GM19193 (cell line): ENCODE results near the gene MXRA7.

Experiments used
- POLR2A ChIP-seq: IDR thresholded peaks from 4 replicates; pipeline ENCODE4 v1.6.1; 2011; ENCODE audit not compliant: insufficient read depth, insufficient read length; ENCODE audit errors: extremely low read depth

Gene MXRA7

GRCh38 chr17:76726231-76726775, 15.5 kb upstream of the MXRA7 start, which contains the start of gene JMJD6:
Gene JMJD6 (minus strand): TSS chr17:76726606. CDS start chr17:76726475, 131 bp downstream.
- peak; percentile 63 for TF ChIP-seq POLR2A

DNA sequence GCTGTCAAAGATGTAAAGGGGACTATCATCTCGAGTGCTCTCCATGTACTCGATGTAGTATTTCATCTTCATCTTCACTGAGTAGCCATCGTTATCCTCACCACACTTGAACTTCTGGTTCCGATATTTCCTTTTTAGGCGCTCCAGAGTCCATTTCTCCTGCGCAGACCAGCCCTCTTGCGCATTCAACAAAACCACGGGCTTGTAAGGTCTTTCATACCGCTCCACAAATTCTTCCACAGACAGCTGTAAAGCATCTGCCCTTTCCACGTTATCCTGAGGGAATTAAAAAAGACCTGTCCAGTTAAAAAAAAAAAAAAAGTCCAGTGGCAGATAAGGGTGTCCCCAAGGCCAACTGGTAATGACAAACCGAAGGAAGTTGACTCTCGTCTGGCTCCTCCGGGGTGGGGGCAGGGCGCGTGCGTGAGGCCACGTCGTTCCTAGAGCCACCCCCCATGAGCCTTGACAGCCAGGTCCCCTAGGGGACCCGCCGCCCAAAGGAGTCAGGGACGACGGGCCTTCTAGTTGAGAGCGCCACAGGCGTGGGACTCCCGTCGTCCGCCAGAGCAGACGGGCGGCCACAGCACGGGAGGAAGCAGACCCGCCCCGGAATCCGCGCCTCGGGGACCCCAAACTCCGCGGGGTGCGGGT, 14.9 kb upstream of the MXRA7 start:
- no peak for TF ChIP-seq POLR2A

GRCh38 chr17:76723812-76724211, 13.0 kb upstream of the MXRA7 start:
- no peak for TF ChIP-seq POLR2A

DNA sequence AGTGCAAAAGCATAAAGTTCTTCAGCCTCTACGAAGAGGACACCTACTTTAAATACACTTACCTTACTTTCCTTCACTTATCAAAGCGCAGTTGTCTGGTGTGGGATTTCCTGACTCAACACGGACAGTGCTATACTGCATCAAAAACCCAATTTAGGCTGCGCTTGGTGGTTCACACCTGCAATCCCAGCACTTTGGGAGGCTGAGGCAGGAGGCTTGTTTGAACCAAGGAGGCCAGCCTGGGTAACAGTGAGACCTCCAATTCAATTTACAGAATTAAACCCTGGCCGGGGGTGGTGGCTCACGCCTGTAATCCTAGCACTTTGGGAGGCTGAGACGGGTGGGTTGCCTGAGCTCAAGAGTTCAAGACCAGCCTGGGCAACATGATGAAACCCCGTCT, 11.5 kb upstream of the MXRA7 start:
- TF ChIP-seq POLR2A, result no peak

GRCh38 chr17:76721463-76721862, 10.7 kb upstream of the MXRA7 start:
- TF ChIP-seq POLR2A, result no peak

DNA sequence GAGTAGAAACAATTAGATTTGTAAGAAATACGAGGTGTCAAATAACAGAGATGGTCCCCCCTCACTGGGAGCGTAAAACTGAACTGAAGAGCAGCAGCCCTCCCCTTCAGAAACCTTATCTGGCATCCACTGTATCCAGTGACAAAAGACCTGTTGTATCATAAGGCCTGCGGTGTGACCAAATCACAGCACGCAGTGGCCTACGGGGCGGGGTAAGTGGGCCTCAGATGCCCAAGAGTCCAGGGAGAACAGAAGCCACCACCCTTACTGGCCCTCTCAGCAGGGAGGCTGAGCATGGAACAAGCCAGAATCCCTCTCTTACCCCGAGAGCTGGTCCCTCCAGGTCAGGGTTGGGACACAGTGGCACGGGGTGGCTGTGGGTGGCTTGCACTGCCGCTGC, 10.2 kb upstream of the MXRA7 start:
- no peak for TF ChIP-seq POLR2A

DNA sequence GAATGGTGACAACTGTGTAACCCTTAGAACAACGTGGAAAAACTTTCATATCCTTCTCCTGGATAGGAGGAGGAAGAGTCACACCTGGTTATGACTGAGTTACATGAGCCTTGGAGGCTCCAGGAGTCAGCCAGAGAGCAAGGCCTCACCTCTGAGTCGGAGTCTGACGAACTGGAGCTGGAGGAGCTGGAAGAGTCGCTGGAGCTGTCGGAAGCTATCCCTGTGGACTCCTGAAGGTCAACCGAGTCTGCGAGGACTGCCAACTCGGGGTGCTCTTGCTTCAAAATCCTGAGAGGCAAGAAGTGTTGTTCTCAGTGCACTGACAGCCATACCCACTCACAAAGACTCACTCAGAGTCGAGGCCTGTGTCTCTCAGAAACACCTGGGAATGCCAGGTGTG, 9.4 kb upstream of the MXRA7 start:
- TF ChIP-seq POLR2A, result no peak

- no peak for TF ChIP-seq POLR2A
Measured at GRCh38 chr17:76718516-76718915, 7.8 kb upstream of the MXRA7 start.

GRCh38 chr17:76716839-76717215, 6.1 kb upstream of the MXRA7 start:
- TF ChIP-seq POLR2A, result no peak

- TF ChIP-seq POLR2A, result no peak
Measured at GRCh38 chr17:76716146-76716838, 5.5 kb upstream of the MXRA7 start.

- no peak for TF ChIP-seq POLR2A
Measured at GRCh38 chr17:76715496-76715830, 4.7 kb upstream of the MXRA7 start.

DNA sequence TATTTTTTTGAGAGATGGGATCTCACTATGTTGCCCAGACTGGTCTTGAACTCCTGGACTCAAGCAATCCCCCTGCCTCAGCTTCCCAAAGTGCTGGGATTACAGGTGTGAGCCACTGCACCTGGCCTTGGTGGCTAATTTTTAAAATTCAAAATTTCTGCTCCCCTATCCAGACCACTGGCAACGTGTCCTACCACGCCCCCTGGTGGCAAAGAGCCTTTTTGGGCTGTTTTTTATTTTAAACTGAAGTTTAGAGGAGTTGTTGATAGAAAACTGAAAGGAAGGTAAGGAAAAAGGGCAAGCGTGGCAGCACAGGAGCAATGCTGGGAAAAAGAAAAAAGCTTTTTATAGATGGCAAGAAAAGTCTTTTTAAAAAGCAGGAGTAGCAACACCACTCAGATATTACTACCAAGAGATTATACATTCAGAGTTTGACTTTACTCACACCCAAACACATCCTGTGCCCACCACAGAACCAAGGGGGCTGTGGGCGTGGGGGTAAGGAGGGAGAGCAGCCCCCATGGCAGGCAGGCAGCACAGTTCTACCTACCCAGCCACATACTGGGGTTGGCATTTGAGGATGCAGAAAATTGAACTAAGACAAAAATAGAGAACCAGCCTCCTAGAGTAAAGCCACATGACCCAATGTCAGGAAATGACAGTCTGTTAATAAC, 4.2 kb upstream of the MXRA7 start:
- TF ChIP-seq POLR2A, result no peak

GRCh38 chr17:76714336-76714735, 3.6 kb upstream of the MXRA7 start:
- TF ChIP-seq POLR2A, result no peak

GRCh38 chr17:76713765-76714164, 3.0 kb upstream of the MXRA7 start:
- no peak for TF ChIP-seq POLR2A

DNA sequence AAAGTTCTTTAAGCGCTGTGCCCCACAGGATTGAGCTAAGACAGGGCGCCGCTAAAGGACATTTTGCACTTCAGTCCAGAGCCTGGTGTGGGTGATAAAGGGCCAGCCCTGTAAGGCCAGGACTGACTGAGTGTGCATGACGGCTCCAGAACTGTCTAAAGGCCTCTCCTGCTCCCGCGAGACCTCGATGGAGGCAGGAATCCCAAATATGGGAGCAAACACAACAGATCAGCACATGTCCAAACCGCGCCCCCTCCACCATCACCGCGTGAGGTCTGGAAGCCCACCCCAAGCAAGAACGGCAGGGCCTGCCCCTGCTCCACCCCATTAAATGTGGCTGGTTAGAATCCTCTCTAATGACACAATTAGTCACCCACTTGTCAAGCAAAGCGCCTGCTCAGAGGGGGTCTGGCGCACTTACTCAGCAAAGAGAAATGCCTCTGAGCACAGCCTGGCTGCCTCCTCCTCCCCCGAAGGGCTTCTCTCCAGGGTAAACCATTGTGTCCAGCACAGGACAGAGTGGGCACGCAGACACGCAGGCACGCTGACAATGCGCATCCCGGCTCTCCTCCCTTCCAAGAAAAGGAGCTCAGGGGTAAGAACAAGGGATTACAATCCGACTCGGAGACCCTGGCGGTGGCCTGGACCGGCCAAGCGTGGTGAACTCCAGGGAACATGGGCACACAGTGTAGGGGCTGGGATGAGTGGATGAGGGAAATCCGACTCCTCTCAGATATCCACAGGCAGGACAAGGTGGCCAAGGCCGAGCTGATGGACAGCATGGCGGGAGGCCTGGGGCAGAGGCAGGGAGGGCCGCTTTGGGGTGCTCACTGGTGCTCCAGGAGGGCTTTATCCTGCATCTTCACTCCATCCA, 1.5 kb downstream of the MXRA7 start:
- no peak for TF ChIP-seq POLR2A
